ENCODE results near the gene CLSTN2.

DNA sequence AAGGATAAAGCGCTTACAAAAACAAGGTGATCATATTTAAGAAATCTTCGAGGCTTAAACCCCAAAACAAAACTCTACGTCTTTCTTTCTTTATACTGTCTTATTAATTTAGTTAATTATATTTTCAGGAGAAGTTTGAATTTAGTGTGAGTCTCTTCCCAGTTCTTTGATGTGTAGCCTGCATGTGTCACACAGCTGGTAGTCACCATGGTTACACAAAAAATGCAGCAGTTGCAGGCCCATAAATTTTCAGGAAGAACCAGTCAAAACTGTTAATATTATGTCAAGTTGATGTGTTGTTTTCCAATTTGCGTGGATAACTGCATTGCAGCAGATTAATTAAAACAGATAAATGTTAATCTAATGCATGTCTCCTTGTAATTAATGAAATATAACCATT, 10.4 kb downstream of the CLSTN2 start:
- TF ChIP-seq, protein P1, sequence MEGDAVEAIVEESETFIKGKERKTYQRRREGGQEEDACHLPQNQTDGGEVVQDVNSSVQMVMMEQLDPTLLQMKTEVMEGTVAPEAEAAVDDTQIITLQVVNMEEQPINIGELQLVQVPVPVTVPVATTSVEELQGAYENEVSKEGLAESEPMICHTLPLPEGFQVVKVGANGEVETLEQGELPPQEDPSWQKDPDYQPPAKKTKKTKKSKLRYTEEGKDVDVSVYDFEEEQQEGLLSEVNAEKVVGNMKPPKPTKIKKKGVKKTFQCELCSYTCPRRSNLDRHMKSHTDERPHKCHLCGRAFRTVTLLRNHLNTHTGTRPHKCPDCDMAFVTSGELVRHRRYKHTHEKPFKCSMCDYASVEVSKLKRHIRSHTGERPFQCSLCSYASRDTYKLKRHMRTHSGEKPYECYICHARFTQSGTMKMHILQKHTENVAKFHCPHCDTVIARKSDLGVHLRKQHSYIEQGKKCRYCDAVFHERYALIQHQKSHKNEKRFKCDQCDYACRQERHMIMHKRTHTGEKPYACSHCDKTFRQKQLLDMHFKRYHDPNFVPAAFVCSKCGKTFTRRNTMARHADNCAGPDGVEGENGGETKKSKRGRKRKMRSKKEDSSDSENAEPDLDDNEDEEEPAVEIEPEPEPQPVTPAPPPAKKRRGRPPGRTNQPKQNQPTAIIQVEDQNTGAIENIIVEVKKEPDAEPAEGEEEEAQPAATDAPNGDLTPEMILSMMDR (IDR thresholded peaks at IDR 0.05 in 8 of 11, conservative IDR thresholded peaks at IDR 0.05 in 3 of 11), result no peak
- no peak for TF ChIP-seq POLR2A (IDR thresholded peaks at IDR 0.05)
- TF ChIP-seq POLR2AphosphoS5 (IDR thresholded peaks at IDR 0.05), result no peak
